Left kidney (tissue), 2 donors: ENCODE results near the gene CCSAP. TPM values are rescaled to one million over a fixed set of nuclear protein-coding genes. Genes with fewer than 3 reads are reported as not detected.
A peak's percentile ranks its signal among the peaks of the same experiment; 100 is the strongest.

ENCODE experiments used
- DNase-seq: peaks from one replicate; pipeline ENCODE4 v3.0.0-alpha.2; 2013
- polyA plus RNA-seq: library from polyadenylated mRNA; unstranded; fragments of 120-200 nt; gene quantifications from one replicate; pipeline ENCODE4 v1.2.1, GENCODE V29; 2013; ENCODE audit not compliant: insufficient read length

The CCSAP gene
- polyA plus RNA-seq, 1 donor: 11.2 TPM

DNA sequence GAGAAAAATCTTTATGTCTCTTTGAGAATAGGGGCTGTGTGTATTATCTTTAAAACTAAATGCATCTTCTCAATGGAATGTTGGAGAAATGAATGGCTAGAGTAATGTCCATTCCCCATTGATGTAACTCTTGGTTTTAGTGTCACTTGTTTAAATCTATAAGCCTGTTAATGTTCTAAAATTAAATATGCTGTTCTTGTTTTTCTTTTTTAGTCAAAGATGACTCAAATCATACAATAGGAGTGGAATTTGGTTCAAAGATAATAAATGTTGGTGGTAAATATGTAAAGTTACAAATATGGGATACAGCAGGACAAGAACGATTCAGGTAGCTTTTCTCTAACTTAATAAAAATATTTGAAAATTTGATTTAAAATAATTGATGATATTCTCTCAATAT, 54.3 kb downstream of the CCSAP start:
- DNase-seq: no peak

DNA sequence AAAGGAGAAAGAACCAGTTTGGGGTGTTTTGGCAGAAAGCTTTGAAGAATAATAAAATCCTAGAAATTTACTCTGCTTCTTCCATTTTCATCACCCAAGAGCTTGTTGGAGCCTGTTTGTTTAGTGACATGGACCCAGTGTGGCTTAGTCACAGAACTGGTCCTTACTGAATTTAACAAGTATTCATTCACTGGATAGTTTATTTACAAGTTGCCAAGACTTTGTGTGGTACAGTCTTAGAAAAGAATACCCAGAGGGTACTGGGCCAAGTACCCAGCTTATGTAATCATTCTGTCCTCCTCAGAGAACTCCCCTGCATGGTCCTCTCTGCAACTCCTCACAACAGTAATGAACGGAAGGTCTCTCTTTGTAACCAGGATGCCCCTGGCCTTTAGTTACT, 55.6 kb downstream of the CCSAP start:
- no peak for DNase-seq

- DNase-seq: no peak
Observed at GRCh38 chr1:229286099-229286766, 56.6 kb downstream of the CCSAP start.

DNA sequence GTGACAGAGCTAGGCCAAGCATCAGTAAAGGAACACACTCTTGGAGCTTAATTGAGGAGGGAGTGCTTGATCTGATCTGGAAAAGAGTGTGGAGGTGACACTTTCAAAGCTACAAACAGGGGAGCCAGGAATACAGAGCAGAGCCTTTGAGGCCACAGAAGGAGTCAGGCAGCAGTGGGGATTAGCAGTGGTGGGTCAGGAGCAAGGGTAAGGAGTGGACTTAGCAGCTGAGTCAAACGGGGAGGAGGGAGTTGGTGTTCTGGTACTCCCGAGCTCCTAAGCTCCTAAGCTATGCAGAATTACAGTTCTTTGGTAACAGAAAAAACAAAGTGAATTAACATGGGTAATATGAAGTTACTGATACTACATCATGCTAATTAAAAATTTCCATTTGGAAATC, 57.4 kb downstream of the CCSAP start:
- no peak for DNase-seq

DNA sequence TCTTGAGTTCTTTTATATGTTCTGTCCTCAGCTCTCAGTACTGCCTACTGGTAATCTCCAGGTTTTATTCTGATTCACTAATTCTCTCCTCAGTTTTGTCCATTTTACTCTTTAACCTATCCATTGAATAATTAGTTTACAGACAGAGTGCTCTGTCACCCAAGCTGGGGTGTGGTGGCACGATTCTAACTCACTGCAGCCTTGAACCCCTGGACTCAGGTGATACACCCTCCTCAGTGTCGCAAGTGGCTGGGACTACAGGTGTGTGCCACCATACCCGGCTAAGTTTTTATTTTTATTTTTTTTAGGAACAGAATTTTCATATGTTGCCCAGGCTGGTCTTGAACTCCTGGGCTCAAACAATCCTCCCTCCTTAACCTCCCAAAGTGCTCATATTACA, 58.0 kb downstream of the CCSAP start:
- DNase-seq: no peak

- DNase-seq: no peak
Observed at GRCh38 chr1:229283183-229283611, 59.6 kb downstream of the CCSAP start.

GRCh38 chr1:229282295-229282823, 60.5 kb downstream of the CCSAP start:
- DNase-seq: no peak

DNA sequence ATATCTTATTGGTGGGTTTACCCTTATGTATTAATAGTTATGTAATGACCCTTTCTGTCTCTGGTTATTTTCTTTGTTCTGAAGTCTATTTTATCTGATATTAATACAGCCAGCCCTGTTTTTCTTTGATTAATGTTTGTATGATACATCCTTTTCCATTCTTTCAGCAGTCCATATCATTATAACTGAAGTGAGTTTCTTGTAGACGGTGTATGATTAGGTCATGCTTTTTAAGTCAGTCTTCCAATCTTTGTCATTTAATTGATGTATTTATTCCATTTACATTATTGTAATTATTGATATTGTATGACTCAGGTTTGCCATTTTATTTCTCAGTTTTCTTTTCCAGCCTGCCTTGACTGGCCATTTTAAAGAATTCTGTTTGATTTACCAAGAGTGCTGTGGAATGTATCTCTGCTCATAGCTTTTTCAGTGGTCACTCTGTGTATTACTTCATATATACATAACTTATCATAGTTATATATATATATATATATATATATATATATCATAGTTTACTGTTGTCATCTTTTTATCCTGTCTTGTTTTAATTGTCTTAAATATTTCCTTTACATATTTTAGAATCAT, 61.4 kb downstream of the CCSAP start:
- DNase-seq: no peak

GRCh38 chr1:229280921-229281320, 61.9 kb downstream of the CCSAP start:
- DNase-seq: no peak

DNA sequence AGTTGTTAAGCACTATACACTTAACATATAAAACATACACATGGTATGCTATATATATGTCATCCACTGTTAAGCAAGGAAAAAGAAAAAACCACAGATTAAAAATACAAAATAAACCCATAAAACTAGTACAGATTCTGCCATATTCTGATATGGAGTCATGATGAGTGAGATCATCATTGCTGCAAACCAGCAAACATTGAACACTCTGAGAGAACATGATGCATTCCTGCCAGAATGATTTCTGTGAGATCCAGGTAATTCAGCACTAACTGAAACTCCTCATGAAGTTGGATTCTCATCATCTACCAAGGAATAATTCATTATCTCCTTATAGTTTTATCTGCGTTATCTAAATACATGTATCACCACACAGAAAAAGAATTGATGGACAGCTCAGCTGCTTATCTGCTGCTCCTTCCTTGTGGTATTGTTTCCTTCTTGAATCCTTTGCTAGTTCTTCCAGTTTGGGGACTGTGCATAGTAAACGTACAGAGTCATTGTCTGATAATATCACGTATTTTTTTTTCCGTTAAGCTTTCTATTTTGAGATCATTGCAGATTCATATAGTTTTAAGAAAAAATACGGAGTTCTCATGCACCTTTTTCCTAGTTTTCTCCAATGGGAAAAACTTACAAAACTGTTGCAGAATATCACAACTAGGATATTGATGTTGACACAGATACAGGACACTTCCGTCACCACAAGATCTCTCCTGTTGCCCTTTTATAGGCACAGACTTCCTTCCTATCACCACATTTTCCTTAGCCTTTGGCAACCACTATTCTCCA, 62.6 kb downstream of the CCSAP start:
- DNase-seq: no peak

DNA sequence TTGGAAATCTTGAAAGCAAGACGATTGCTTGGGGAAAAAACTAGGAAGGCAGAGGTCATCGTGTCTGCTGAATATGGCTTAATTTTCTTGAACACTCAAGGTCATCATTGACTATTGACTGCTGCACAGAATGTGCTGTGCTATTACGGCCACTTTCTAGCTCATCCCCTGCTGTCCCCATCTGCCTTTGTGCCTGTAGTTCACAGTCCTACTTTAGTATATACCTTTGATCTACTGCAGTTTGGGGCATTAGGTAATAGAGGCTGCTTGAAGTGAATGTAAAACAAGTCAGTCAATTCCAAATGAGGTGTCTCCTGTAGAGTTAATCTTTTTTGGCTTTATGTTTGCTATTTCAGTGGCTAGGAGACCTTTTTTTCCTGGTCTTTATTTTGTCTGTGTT, 63.6 kb downstream of the CCSAP start:
- no peak for DNase-seq

GRCh38 chr1:229278120-229278741, 64.6 kb downstream of the CCSAP start:
- no peak for DNase-seq

GRCh38 chr1:229275005-229275404, 67.8 kb downstream of the CCSAP start:
- no peak for DNase-seq

DNA sequence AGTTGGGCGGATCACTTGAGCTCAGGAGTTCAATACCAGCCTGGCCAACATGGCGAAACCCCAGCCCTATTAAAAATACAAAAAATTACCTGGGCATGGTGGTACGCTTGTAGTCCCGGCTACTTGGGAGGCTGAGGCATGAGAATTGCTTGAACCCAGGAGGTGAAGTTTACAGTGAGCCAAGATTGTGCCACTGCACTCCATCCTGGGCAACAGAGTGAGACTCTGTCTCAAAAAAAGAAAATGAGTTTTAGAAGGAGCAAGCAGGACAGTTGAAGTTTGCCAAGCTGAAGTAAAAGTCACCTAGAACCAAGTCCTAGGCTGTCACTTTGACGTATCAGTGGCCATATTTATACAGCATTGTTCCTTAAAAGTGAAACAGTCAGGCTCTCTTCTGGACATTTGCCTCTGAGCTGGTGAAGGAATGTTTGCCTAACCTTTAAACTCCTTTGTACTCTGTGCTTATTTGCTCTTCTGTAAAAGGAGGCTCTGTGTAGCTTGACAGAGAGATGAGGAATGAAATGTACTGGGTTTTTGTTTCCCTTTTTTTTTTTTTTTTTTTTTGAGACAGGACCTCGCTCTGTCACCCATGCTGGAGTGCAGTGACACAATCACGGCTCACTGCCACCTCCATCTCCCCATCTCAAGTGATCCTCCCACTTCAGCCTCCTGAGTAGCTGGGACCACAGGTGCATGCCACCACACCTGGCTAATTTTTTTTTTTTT, 69.2 kb downstream of the CCSAP start:
- DNase-seq: no peak

- no peak for DNase-seq
Observed at GRCh38 chr1:229272164-229273158, 70.4 kb downstream of the CCSAP start.

- DNase-seq: peak; percentile 27
Observed at GRCh38 chr1:229271448-229272159, 71.2 kb downstream of the CCSAP start.
